ENCODE results near the gene INTS13. TPM values are rescaled to one million over a fixed set of nuclear protein-coding genes. Genes with fewer than 3 reads are reported as not detected.

The INTS13 gene
- total RNA-seq, 2 experiments from 2014 or later: 8.5 to 12.1 TPM

GRCh38 chr12:26919216-26919555 is 18.6 kb downstream of the INTS13 start:
- TF ChIP-seq, protein P1, sequence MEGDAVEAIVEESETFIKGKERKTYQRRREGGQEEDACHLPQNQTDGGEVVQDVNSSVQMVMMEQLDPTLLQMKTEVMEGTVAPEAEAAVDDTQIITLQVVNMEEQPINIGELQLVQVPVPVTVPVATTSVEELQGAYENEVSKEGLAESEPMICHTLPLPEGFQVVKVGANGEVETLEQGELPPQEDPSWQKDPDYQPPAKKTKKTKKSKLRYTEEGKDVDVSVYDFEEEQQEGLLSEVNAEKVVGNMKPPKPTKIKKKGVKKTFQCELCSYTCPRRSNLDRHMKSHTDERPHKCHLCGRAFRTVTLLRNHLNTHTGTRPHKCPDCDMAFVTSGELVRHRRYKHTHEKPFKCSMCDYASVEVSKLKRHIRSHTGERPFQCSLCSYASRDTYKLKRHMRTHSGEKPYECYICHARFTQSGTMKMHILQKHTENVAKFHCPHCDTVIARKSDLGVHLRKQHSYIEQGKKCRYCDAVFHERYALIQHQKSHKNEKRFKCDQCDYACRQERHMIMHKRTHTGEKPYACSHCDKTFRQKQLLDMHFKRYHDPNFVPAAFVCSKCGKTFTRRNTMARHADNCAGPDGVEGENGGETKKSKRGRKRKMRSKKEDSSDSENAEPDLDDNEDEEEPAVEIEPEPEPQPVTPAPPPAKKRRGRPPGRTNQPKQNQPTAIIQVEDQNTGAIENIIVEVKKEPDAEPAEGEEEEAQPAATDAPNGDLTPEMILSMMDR (IDR thresholded peaks at IDR 0.05): no peak
- Histone ChIP-seq H3K36me3 (ENCODE audit: insufficient read depth, low read length) (peaks cover 70% of the 10 kb centered on the region), H3K27me3 (ENCODE audit: control insufficient read depth in 1 of 2, insufficient read depth in 2 of 2, low read length in 2 of 2) (no peaks in the 10 kb centered on the region), H3K4me3 (ENCODE audit: low read length) (no peak overlapping the region), H3K4me1 (ENCODE audit: insufficient read depth, low read length) (no peaks in the 10 kb centered on the region), H3K27ac (ENCODE audit: low read depth in 1 of 2, low read length in 2 of 2) (no peak overlapping the region), H3K9me3 (ENCODE audit: control insufficient read depth in 1 of 2, insufficient read depth in 1 of 2, low read length in 2 of 2) (no peaks in the 10 kb centered on the region)
- DNase-seq: no peak
- intact Hi-C loops (cut with DNase I, micrococcal nuclease): no loop called here
- no peaks in the 10 kb centered on the region for H3K4me1 Mint-ChIP-seq (ENCODE audit: low read depth)
- H3K27me3 Mint-ChIP-seq: no peaks in the 10 kb centered on the region
- H3K36me3 Mint-ChIP-seq (ENCODE audit: low read depth): peaks cover 77% of the 10 kb centered on the region
- no peak overlapping the region for H3K27ac Mint-ChIP-seq
- H3K4me3 Mint-ChIP-seq: no peak overlapping the region
- ChIA-PET POLR2A (no interaction called here), CTCF (interaction anchor here (0.6 kb wide), 1 partner anchor 1228 kb away, joined by 3 read pairs; no protein-coding TSS in a partner anchor)
- H3K9me3 Mint-ChIP-seq: no peaks in the 10 kb centered on the region
- no peak for ATAC-seq (ENCODE audit: poor library complexity)

DNA sequence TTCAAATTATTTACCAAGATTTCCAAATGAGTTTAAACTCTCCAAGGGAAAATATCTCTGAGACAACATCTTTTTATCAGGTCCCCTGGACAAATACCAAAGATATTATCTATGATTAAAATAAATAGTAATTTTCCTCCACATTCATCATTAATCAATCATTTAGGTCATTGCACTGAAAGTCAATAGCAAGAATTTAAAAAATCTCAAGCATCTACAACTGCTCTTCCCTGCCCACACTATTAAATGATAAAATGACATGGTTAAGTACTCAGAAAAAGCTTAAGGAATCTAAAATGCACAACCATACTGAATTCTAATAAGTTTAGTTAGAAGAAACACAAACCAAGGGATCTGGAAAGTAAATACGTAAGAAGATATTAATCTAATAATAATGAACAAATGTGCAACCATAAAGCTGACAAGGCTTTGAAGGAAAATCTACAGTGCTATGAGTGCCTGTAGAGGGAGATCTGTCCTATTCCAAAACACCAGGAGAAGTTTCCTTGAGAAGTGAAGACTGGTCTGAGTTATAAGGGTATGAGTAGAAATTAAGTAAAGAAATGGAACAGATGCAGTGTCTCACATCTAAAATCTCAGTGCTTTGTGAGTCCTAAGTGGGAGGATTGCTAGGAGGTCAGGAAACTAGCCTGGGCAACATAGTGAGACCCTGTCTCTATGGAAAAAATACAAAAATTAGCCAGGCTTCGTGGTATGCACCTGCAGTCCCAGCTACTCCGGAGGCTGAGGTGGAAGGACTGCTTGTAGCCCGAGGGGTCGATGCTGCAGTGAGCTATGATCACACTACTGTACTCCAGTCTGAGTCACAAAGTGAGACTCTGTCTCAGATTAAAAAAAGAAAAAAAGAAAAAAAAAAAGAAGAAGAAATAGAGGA is 19.2 kb downstream of the INTS13 start:
- Mint-ChIP-seq H3K27me3 (no peaks in the 10 kb centered on the region), H3K4me3 (no peak overlapping the region), H3K9me3 (no peaks in the 10 kb centered on the region), H3K36me3 (ENCODE audit: low read depth) (peaks cover 72% of the 10 kb centered on the region), H3K4me1 (ENCODE audit: low read depth) (no peaks in the 10 kb centered on the region), H3K27ac (no peak overlapping the region)
- Histone ChIP-seq H3K4me1 (ENCODE audit: insufficient read depth, low read length) (no peaks in the 10 kb centered on the region), H3K27me3 (ENCODE audit: control insufficient read depth in 1 of 2, insufficient read depth in 2 of 2, low read length in 2 of 2) (no peaks in the 10 kb centered on the region), H3K4me3 (ENCODE audit: low read length) (no peak overlapping the region), H3K36me3 (ENCODE audit: insufficient read depth, low read length) (peaks cover 68% of the 10 kb centered on the region), H3K9me3 (ENCODE audit: control insufficient read depth in 1 of 2, insufficient read depth in 1 of 2, low read length in 2 of 2) (no peaks in the 10 kb centered on the region), H3K27ac (ENCODE audit: low read depth in 1 of 2, low read length in 2 of 2) (no peak overlapping the region)
- TF ChIP-seq, protein P1 (IDR thresholded peaks at IDR 0.05): no peak
- ATAC-seq (ENCODE audit: poor library complexity) (no peak), DNase-seq (no peak)
- ChIA-PET CTCF (interaction anchor here (0.6 kb wide), 1 partner anchor 1229 kb away, joined by 3 read pairs; no protein-coding TSS in a partner anchor), POLR2A (no interaction called here)
- intact Hi-C loops (cut with DNase I, micrococcal nuclease): no loop called here

DNA sequence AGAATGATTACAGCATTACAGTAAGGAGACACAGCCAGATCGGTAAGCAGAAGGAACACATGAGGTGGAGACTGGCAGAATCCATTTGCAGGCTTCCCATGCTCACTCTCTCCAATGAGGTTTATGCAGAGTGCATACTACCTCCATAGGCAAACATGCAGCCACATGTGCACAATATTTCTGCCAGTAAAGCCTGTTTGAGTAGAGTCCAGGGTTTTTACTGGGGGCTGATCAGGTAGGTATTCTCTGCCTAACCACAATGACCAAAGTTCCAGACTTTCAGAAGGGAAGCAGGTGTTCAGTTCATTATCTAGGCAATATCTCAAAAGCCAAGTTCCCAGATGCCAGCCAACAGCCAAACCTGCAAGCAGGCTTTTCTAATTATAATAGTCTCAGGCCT is 31.1 kb downstream of the INTS13 start:
- intact Hi-C loops (cut with DNase I, micrococcal nuclease): no loop called here
- TF ChIP-seq, protein P1 (IDR thresholded peaks at IDR 0.05): no peak
- Mint-ChIP-seq H3K27me3 (no peaks in the 10 kb centered on the region), H3K4me3 (no peak overlapping the region), H3K36me3 (ENCODE audit: low read depth) (peaks cover 93% of the 10 kb centered on the region), H3K27ac (peak overlapping the region; percentile 27), H3K4me1 (ENCODE audit: low read depth) (peaks cover 3% of the 10 kb centered on the region), H3K9me3 (no peaks in the 10 kb centered on the region)
- Histone ChIP-seq H3K4me1 (ENCODE audit: insufficient read depth, low read length) (no peaks in the 10 kb centered on the region), H3K9me3 (ENCODE audit: control insufficient read depth in 1 of 2, insufficient read depth in 1 of 2, low read length in 2 of 2) (no peaks in the 10 kb centered on the region), H3K27me3 (ENCODE audit: control insufficient read depth in 1 of 2, insufficient read depth in 2 of 2, low read length in 2 of 2) (no peaks in the 10 kb centered on the region), H3K36me3 (ENCODE audit: insufficient read depth, low read length) (peaks cover 61% of the 10 kb centered on the region), H3K4me3 (ENCODE audit: low read length) (no peak overlapping the region), H3K27ac (ENCODE audit: low read depth in 1 of 2, low read length in 2 of 2) (no peak overlapping the region)
- ChIA-PET POLR2A (no interaction called here), CTCF (no interaction called here)
- DNase-seq (no peak), ATAC-seq (ENCODE audit: poor library complexity) (no peak)

Measured in CD4-positive, alpha-beta T cell (primary cell).